A673 (cell line): Measurements from ENCODE around the gene XPO5. TPM values are rescaled to one million over a fixed set of nuclear protein-coding genes. Genes with fewer than 3 reads are reported as not detected.

Source experiments
- BruUV-seq: library from RNA; stranded (reverse); fragments of 400-500 nt; replicated peaks from 2 replicates; lab custom pipeline; 2021; lab: Mats Ljungman, UMichigan
- CTCF ChIA-PET: fragments of 300-600 bp; sonication (Branson Sonifier 250); formaldehyde crosslinking; loops from one replicate; lab custom pipeline; 2022; ENCODE audit warnings: antibody characterized with exemption; lab: Charles Lee
- POLR2A ChIA-PET: fragments of 300-600 bp; sonication (Branson Sonifier 250); formaldehyde crosslinking; loops from one replicate; lab custom pipeline; 2022; ENCODE audit warnings: antibody characterized with exemption; ENCODE audit not compliant: low non-redundant PET; lab: Charles Lee
- DNase-seq: peaks from one replicate; pipeline ENCODE4 v3.0.0-alpha.2; 2015; ENCODE audit warnings: low spot score
- H3K27ac ChIP-seq: fragments of 200-600 bp; sonication (generic); 2 replicates; pipeline ENCODE4 v1.5.1; 2016; ENCODE audit warnings: mixed run types, low read depth, mild to moderate bottlenecking, mixed read lengths, antibody characterized with exemption, low read length; ENCODE audit not compliant: poor library complexity, severe bottlenecking
- H3K27me3 ChIP-seq: fragments of 200-600 bp; sonication (generic); replicated peaks from 2 replicates; pipeline ENCODE4 v1.6.1; 2017; ENCODE audit warnings: mixed run types, low read depth, mild to moderate bottlenecking, mixed read lengths, antibody characterized with exemption, low read length; ENCODE audit not compliant: insufficient read depth, poor library complexity
- H3K36me3 ChIP-seq: fragments of 200-600 bp; sonication (generic); 2 replicates; pipeline ENCODE4 v1.6.1; 2016; ENCODE audit warnings: mixed run types, mild to moderate bottlenecking, mixed read lengths, antibody characterized with exemption, low read length; ENCODE audit not compliant: insufficient read depth, poor library complexity, severe bottlenecking
- H3K4me1 ChIP-seq: fragments of 200-600 bp; sonication (generic); 2 replicates; pipeline ENCODE4 v1.6.1; 2017; ENCODE audit warnings: mixed run types, mild to moderate bottlenecking, mixed read lengths, antibody characterized with exemption, low read length; ENCODE audit not compliant: insufficient read depth, poor library complexity, severe bottlenecking
- H3K4me3 ChIP-seq: fragments of 200-600 bp; sonication (generic); 2 replicates; pipeline ENCODE4 v1.5.1; 2016; ENCODE audit warnings: low read depth, mixed run types, mild to moderate bottlenecking, mixed read lengths, low read length; ENCODE audit not compliant: poor library complexity, severe bottlenecking
- H3K9me3 ChIP-seq: fragments of 200-600 bp; sonication (generic); 2 replicates; pipeline ENCODE4 v1.6.1; 2016; ENCODE audit warnings: mixed run types, low read depth, mild to moderate bottlenecking, mixed read lengths, antibody characterized with exemption, low read length; ENCODE audit not compliant: poor library complexity, severe bottlenecking
- EZH2 ChIP-seq: fragments of 200-600 bp; sonication (generic); IDR thresholded peaks from 2 replicates; pipeline ENCODE4 v1.6.1; 2017; ENCODE audit warnings: borderline replicate concordance, low read depth, mild to moderate bottlenecking, mixed read lengths, antibody characterized with exemption, low read length; ENCODE audit not compliant: poor library complexity, severe bottlenecking
- intact Hi-C: fragments of 100-400 bp; cut with micrococcal nuclease; formaldehyde crosslinking; loops from one replicate; pipeline ENCODE4 v1.10.0; 2022; ENCODE audit not compliant: unreplicated experiment
- total RNA-seq: library from RNA; stranded (reverse); gene quantifications from 2 replicates; pipeline ENCODE4 v1.2.3, GENCODE V29; 2021
- TF ChIP-seq, protein P1 (sequence below): fragments of 300-800, 200-600 bp; sonication (generic); conservative IDR thresholded peaks from 2 replicates; pipeline ENCODE4 v1.5.1; 2017; ENCODE audit warnings: low read depth, mild to moderate bottlenecking, antibody characterized with exemption, low read length, moderate library complexity, mixed read lengths

The XPO5 gene
- total RNA-seq, 1 experiment from 2014 or later: 111 TPM

DNA sequence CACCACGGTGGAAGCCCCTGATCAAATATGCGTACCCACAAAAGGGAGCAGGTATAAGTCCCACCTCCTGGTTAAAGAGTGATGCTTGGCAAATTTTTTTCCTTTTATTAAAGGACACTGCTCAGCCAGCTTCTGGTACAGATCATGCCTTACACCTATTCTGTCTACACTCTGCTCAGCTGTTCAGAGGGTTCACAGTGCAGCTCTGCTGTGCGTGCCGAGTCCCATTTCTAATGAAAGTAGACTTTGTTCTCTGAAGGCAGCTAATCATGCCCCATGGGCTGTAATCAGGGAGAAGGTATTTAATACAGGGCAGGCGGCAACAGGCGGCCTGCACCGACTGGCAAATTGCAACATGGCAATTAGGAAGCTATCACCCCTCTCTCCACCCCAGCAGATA lies 82.0 kb downstream of the XPO5 start:
- ChIA-PET CTCF (no interaction called here), POLR2A (no interaction called here)
- intact Hi-C loops: no loop called here

DNA sequence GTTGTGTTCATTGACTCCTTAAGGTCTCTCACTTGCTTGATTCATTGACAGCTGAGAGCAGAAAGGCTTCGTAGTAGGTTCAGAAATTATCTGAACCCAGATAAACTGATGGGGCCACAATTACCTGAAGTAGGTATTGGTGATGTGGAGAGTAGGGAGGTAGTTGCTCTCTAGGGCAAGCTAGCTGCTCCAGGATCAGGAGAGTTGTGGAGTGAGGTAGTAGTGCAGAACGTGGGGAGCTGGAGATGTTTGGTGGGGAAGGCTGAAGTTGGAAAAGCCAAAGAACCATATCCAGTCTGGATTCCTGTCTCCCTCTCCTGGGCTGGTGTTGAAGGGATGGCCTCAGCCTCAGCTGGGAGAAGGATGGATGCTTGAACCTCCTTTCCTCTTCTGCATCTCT lies 82.6 kb downstream of the XPO5 start:
- no TSS peak for BruUV-seq
- intact Hi-C loops: no loop called here
- Histone ChIP-seq H3K9me3 (no peaks in the 10 kb centered on the region), H3K27me3 (no peaks in the 10 kb centered on the region), H3K27ac (peak overlapping the region; percentile 56), H3K36me3 (peaks cover 2% of the 10 kb centered on the region), H3K4me1 (peaks cover 48% of the 10 kb centered on the region), H3K4me3 (no peak overlapping the region)
- CTCF ChIA-PET: interaction anchor here (0.6 to 1.6 kb wide), 2 partner anchors 15 to 17 kb away, joined by 3 to 5 read pairs; partner anchors contain the start of gene LRRC73
- DNase-seq: no peak
- POLR2A ChIA-PET: no interaction called here
- TF ChIP-seq EZH2: no peak
- TF ChIP-seq, protein P1, sequence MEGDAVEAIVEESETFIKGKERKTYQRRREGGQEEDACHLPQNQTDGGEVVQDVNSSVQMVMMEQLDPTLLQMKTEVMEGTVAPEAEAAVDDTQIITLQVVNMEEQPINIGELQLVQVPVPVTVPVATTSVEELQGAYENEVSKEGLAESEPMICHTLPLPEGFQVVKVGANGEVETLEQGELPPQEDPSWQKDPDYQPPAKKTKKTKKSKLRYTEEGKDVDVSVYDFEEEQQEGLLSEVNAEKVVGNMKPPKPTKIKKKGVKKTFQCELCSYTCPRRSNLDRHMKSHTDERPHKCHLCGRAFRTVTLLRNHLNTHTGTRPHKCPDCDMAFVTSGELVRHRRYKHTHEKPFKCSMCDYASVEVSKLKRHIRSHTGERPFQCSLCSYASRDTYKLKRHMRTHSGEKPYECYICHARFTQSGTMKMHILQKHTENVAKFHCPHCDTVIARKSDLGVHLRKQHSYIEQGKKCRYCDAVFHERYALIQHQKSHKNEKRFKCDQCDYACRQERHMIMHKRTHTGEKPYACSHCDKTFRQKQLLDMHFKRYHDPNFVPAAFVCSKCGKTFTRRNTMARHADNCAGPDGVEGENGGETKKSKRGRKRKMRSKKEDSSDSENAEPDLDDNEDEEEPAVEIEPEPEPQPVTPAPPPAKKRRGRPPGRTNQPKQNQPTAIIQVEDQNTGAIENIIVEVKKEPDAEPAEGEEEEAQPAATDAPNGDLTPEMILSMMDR: no peak

More for the DNA sequence above, 82.0 kb downstream of the XPO5 start:
- no peak overlapping the region for H3K4me3 ChIP-seq
- peaks cover 44% of the 10 kb centered on the region for H3K4me1 ChIP-seq
- H3K36me3 ChIP-seq: peaks cover 6% of the 10 kb centered on the region
- no peak overlapping the region for H3K27ac ChIP-seq
- no peak for DNase-seq
- no peaks in the 10 kb centered on the region for H3K27me3 ChIP-seq
- H3K9me3 ChIP-seq: no peaks in the 10 kb centered on the region
- no peak for TF ChIP-seq EZH2
- TF ChIP-seq, protein P1: no peak
- no TSS peak for BruUV-seq

DNA sequence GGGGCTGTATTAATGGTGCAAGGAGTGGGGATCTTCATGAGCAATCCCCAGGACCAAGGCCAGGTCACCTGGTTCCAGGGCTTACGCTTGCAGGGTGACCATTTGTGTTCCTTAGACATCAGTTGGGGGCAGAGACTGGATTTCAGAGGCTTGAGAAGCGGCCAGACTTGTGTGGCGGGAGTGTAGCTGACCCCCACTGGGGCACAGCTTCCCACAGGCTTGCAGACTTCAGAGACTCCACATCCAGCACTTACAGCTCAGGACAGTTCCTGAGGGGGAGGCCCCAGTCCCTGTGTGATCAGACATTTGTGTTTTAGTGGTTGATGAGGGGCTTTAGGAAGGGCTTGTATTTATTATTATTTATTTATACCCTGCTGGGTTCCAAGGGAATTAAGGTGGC lies 83.2 kb downstream of the XPO5 start:
- TF ChIP-seq EZH2: no peak
- TF ChIP-seq, protein P1: no peak
- CTCF ChIA-PET: interaction anchor here (0.6 to 1.6 kb wide), 3 partner anchors 14 to 17 kb away, joined by 3 to 5 read pairs (median 3); partner anchors contain the start of gene LRRC73
- intact Hi-C loops: no loop called here

More for the DNA sequence above, 83.2 kb downstream of the XPO5 start:
- Histone ChIP-seq H3K4me3 (peak overlapping the region; percentile 18), H3K9me3 (no peaks in the 10 kb centered on the region), H3K27ac (peak overlapping the region; percentile 56), H3K4me1 (peaks cover 48% of the 10 kb centered on the region), H3K27me3 (no peaks in the 10 kb centered on the region), H3K36me3 (no peaks in the 10 kb centered on the region)
- no TSS peak for BruUV-seq
- POLR2A ChIA-PET: no interaction called here
- no peak for DNase-seq
